Mucosa of descending colon (tissue), 3 donors: ENCODE data around the gene ZCWPW1. TPM values are rescaled to one million over a fixed set of nuclear protein-coding genes. Genes with fewer than 3 reads are reported as not detected.
A peak's percentile ranks its signal among the peaks of the same experiment; 100 is the strongest.
"Not testable (repeated sequence)": the region's sequence is repeated elsewhere in the genome, so short reads cannot be mapped to it uniquely, and the experiment has no call there.

Experiments
- ATAC-seq: fragments of 200-7000 bp; cut with Tn5 transposase; one replicate; pipeline ENCODE4 v1.9.1; 2020; ENCODE audit warnings: mild to moderate bottlenecking, moderate library complexity
- DNase-seq, 3 donors: peaks; one replicate each; pipeline ENCODE4 v3.0.0-alpha.2; 2020
- H3K36me3 ChIP-seq: fragments of 200-600 bp; one replicate; pipeline ENCODE4 v1.8.0; 2021; ENCODE audit warnings: low read depth, mild to moderate bottlenecking
- H3K4me1 ChIP-seq: fragments of 200-600 bp; one replicate; pipeline ENCODE4 v1.8.0; 2021; ENCODE audit warnings: low read depth, mild to moderate bottlenecking
- H3K4me3 ChIP-seq: fragments of 200-600 bp; one replicate; pipeline ENCODE4 v1.8.0; 2021; ENCODE audit warnings: mild to moderate bottlenecking
- H3K9me3 ChIP-seq: fragments of 200-600 bp; one replicate; pipeline ENCODE4 v1.8.0; 2021; ENCODE audit warnings: mild to moderate bottlenecking
- CTCF ChIP-seq: fragments of 200-600 bp; IDR thresholded peaks from one replicate; pipeline ENCODE4 v1.8.0; 2022; ENCODE audit warnings: antibody characterized with exemption, mild to moderate bottlenecking
- intact Hi-C, 2 donors: fragments of 100-400 bp; cut with DNase I in 1 of 2; cut with micrococcal nuclease in 1 of 2; formaldehyde crosslinking; loops; one replicate each; pipeline versions ENCODE4 v1.11.0 to v1.11.1; 2022; cut with DNase I, micrococcal nuclease
- total RNA-seq, 3 donors: library from RNA; stranded (reverse); fragmentation: NEBNext Ultra II Directional in 2 of 3; extraction: Animal tissue kit (Norgen Biotek cat#: 25700) in 2 of 3; gene quantifications; one replicate each; pipeline versions ENCODE4 v1.2.1 to v1.2.4, GENCODE V29; 2021 to 2023
- donor health status: DM: no; HTN: no; CAD: no; lungs with moderate emphysema.
- donor health status: DM: no; HTN: no; CAD: no.
- donor health status: DM: no; HTN: yes; CAD: no.

The ZCWPW1 gene
- total RNA-seq, 3 donors from 2014 or later = 1.8 to 6.1 (median 2.3) TPM

DNA sequence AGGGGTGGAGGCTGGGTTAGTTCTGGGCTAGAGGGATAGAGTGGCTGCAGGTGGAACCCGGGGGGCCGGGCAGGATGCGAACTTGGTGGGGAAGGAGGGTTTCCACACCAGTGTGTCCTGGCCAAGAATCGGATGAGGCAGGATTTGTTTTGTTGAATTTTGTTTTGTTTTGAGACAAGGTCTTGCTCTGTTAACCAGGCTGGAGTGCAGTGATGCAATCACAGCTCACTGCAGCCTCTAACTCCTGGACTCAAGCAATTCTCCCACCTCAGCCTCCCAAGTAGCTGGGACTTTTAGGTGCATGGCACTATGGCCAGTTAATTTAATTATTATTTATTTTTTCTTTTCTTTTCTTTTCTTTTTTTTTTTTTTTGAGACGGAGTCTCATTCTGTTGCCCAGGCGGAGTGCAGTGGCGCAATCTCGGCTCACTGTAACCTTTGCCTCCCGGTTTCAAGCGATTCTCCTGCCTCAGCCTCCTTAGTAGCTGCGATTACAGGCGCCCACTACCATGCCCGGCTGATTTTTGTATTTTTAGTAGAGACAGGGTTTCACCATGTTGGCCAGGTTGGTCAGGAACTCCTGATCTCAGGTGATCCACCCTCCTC is 20.8 kb upstream of the ZCWPW1 start:
- TF ChIP-seq CTCF = no peak
- Histone ChIP-seq H3K9me3 (no peaks in the 10 kb centered on the region), H3K4me1 (no peaks in the 10 kb centered on the region), H3K4me3 (no peak overlapping the region), H3K36me3 (no peaks in the 10 kb centered on the region)
- DNase-seq (no peak), ATAC-seq (no peak)
- intact Hi-C loops = no loop called here

GRCh38 chr7:100447363-100447762 is 18.9 kb upstream of the ZCWPW1 start:
- H3K36me3 ChIP-seq, H3K9me3 ChIP-seq, ATAC-seq: not testable (repeated sequence)

DNA sequence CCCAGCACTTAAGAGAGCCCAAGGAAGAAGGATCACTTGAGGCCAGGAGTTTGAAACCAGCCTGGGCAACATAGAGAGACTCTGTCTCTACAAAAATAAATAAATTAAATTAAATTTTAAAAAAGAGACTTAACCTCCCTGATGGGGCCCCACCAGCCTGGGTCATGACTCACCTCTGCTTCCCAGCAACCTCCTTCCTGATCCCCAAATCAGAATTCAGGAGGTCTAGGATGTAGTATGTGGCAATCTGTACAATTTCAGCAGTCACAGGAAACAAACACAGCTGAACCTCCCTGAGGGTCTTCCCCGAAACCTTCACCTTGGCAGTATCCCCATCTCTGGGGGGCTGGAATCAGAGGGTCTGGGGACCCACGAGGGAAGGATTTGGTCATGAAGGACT is 17.5 kb upstream of the ZCWPW1 start:
- no peak for TF ChIP-seq CTCF
- no peak for ATAC-seq
- no peaks in the 10 kb centered on the region for H3K36me3 ChIP-seq
- intact Hi-C loops = no loop called here
- no peak overlapping the region for H3K4me3 ChIP-seq
- H3K4me1 ChIP-seq = no peaks in the 10 kb centered on the region
- DNase-seq = peak in 1 of 3 donors; percentile 2
- H3K9me3 ChIP-seq = no peaks in the 10 kb centered on the region

More at GRCh38 chr7:100447363-100447762, 18.9 kb upstream of the ZCWPW1 start:
- H3K4me1 ChIP-seq, intact Hi-C loops, H3K4me3 ChIP-seq: not testable (repeated sequence)
- peak in 1 of 3 donors; percentile 4 for DNase-seq

DNA sequence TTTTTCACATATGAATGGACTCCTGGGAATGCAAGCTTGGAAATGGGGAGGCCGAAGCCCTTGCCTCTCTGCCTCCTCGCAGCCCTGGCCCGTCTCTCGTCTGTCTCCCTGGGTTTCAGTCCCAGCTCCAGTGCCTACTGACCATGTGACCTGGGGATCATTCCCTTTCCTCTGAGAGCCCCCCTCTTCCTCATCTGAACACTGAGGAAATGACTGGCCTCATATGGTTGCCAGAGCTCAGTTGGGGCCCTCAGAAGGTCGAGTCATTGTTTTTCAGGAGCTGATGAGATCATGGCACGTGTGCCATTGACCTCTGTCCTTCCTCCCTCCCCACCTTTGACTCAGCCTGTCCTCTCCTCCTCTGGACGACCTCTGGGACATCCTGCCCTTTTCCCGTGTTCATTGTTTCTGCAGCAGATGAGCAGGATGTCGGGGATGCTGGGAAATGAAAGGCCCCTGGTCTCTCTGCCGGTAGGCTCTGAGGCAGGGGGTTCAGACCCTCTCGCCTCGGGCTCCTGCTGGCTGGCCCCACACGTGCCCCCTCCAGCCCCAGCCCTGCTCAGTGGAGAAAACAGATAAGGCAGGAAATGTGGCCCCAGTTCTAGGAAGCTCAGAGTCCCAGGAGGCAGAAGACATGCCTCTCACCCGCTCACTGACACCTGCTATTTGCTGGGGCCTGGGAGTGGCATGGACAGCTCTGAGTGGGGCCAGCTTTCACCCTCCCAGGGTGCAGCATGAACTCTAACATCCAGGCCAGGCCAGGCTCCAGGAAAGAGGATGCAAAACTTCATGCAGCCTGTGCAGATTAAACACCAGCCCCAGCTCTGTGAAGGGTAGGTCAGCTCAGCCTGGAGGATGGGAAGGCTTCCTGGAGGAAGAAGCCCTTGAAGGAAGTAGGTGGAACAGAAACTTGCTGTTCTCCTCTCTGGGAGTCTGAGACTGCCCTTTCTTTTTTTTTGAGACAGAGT is 16.1 kb upstream of the ZCWPW1 start:
- DNase-seq (peak in 1 of 3 donors; percentile 49), ATAC-seq (peak; percentile 84)
- no peak for TF ChIP-seq CTCF
- intact Hi-C loops = no loop called here
- Histone ChIP-seq H3K36me3 (no peaks in the 10 kb centered on the region), H3K4me3 (no peak overlapping the region), H3K4me1 (no peaks in the 10 kb centered on the region), H3K9me3 (no peaks in the 10 kb centered on the region)

DNA sequence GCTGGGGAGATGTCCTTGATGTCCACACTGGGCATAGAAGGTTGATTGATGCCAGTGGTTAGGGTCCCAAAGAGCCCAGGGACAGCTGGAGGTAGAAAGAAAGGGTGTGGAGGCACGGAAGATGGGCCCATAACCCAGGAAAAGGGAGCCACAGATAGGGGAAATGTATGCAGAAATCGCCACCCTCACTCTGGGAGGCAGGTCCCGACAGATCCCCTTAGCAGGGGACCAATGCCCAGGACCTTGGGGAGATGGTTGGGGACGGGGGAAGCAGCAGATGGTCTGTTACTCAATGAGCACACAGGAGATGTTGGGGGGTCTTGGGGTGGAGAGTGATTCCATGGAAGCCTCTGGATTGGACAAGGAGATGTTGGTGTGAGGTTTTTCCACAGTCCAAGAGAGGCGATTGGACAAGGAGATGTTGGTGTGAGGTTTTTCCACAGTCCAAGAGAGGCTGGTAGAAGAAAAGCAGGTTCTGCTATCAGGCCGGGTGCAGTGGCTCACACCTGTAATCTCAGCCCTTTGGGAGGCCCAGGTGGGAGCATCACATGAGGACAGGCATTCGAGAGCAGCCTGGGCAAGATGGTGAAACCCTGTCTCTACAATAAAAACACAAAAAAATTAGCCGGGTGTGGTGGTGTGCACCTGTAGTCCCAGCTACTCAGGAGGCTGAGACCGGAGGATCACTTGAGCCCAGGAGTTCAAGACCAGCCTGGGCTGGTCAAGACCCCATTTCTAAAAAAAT is 14.8 kb upstream of the ZCWPW1 start:
- no peak for DNase-seq
- intact Hi-C loops = no loop called here
- Histone ChIP-seq H3K4me3 (no peak overlapping the region), H3K36me3 (no peaks in the 10 kb centered on the region), H3K9me3 (no peaks in the 10 kb centered on the region), H3K4me1 (no peaks in the 10 kb centered on the region)
- no peak for ATAC-seq
- TF ChIP-seq CTCF = no peak
